NCI-H146 treated with DMSO at 0.1 percent for 48 hours (cell line): ENCODE results near the gene FGF2.
"Not testable (repeated sequence)": the region's sequence is repeated elsewhere in the genome, so short reads cannot be mapped to it uniquely, and the experiment has no call there.

ENCODE experiments used
- DNase-seq: peaks from one replicate; lab custom pipeline; 2025; ENCODE audit not compliant: unreplicated experiment; lab: John Stamatoyannopoulos, UW

FGF2 gene

DNA sequence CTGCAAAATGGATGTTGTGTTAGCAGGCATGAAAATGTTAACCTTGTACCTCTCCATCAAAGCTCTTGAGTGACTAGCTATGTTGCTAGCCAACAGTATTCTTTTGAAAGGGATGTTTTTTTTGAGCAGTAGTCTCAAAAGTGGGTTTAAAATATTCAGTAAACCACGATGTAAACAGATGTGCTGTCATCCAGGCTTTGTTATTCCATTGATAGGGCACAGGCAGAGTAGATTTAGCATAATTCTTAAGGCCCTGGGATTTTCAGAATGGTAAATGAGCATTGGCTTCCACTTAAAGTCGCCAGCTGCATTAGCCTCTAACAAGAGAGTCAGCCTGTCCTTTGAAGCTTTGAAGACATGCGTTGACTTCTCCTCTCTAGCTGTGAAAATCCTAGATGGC is 18.4 kb downstream of the FGF2 start:
- no peak for DNase-seq

DNA sequence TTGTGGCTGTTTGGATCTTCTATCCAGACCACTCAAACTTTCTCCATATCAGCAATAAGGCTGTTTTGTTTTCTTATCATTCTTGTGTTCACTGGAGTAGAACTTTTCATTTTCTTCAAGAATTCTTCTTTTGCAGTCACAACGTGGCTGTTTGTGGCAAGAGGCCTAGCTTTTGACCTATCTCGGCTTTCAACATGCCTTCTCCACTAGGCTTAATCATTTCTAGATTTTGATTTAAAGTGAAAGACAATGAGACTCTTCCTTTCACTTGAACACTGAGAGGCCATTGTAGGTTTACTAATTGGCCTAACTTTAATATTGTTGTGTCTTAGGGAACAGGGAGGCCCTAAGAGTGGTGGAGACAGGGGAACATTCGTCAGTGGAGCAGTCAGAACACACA is 19.1 kb downstream of the FGF2 start:
- no peak for DNase-seq

DNA sequence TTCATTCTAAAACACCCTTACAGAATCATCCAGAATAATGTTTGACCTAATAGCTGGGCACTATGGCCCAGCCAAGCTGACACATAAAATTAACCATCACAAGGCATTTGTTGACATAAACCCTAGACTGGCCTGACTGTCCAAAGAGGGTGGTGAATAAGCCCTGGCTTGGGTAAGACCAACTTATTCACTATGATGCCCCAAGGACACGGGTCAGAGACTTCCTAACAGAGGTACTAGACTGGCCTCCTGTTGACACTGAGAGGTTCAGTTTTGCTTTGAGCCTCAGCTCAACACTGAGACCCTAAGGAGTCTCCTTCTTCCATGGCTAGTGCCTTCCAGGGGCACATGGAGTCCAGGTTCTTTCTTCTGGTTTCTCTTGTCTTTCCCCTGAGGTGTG is 21.3 kb downstream of the FGF2 start:
- no peak for DNase-seq

DNA sequence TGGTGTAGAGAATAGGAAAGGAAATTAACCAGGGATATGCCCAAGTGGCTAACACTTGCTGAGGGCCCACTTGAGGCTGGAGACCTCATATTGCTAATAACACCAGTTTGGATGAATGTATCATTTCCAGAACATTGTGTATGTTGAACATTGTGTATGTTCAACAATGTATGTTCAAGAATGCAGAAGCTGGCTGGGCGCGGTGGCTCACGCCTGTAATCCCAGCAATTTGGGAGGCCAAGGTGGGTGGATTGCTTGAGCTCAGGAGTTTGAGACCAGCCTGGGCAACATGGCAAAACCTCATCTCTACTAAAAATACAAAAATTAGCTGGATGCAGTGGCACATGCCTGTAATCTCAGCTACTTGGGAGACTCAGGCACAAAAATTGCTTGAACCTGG is 23.2 kb downstream of the FGF2 start:
- not testable (repeated sequence) for DNase-seq

DNA sequence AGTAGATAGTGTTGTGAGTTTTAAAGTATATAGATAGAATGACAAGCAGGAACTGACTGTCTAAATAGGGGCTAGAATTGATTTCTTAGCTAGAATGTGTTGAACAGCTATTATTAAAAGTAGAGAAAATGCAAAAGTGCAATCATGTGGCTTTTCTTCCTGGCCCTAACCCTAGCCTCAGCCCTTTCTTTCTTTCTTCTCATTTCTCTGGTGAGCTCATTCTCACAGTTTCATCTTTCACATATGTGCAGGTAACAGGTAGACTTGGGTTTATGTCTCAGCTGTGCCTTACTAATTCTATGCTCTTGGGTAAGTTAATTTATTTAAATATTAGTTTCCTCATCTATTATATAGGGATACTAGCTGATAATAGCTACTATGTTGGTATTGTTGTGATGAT is 24.9 kb downstream of the FGF2 start:
- no peak for DNase-seq

DNA sequence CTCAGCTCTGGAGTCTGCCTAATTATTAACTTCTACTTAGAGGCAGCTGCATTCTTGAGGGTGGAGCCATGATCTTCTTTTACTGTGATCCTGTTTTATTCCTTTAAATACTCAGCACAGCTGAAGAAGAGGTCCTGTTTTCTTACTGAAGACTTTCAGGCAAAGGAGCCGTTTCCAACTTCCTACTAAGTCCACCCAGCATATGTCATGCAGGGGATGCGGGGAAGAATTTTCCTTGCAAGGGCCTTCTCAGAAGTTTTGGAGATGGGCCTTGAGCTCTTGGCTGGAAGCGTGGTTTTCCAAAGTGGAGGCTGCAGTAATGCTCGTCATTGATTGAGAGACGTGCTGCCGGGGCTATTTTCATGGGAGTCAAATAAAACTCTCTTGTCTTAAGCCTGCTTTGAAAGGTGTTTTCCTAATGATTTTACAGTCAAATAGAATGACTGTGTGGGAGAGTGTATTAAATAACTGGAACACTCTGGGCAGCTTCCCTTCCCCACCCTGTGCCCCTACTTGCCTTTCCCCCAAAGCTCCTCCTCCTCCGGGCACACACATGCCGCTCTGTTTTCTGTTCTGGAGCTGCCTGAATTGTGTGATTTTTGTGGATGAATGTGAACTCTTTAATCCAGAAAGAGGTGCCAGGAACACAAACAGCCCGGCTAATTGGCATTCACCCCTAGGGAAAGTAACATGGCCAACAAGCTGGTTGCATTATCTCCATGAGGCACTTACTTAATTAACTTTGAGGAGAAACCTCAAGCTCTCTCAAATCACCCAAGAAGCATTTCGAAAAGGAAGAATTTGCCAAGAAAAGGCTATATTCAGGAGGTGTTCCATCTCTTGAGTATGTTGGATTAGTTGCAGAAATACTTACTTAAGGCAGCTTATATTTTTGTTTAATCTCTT is 28.1 kb downstream of the FGF2 start:
- DNase-seq, result no peak

DNA sequence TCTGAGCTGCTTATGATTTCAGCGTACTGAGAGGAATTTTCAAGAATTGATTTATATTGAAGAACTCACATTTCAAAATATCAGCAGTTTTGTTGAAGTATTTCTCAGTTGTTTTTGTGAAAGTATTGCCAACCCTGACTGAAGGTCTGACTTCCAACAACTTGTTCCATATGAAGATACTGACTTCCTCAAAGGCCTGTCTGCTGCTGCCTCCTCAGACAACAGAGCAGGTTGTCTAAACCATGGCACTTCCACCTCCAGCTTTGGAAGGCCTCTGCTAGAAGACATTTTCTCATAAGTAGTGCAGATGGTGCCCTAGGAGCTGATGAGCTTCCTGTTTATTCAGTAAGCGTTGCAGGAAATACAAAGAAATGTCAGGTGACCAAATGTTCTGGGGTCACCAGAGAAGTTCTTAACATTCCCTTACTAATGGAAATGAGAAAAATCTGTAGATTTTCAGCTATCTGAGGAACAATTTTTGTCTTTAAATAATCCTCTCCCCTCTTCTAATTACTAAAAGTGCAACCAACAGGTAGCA is 28.8 kb downstream of the FGF2 start:
- DNase-seq, result no peak

DNA sequence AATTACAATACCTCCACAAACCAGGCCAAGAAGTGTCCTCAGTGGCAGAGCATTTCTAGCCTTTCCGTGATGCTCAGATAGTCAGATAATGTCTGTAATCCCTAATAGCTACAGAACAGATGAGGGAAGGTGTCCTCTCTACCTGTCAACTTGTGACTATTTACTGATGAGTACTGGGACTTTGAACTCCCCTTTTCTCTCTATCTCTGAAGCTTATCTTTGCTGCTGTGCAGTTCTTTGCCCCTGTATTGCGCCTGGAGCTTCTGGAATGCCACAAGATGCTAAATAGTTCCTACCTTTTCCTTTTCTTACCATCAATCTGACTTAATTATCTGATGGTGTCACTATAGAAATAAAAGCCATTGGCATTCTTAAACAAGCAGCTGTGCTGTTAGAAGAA is 30.5 kb downstream of the FGF2 start:
- DNase-seq, result no peak

DNA sequence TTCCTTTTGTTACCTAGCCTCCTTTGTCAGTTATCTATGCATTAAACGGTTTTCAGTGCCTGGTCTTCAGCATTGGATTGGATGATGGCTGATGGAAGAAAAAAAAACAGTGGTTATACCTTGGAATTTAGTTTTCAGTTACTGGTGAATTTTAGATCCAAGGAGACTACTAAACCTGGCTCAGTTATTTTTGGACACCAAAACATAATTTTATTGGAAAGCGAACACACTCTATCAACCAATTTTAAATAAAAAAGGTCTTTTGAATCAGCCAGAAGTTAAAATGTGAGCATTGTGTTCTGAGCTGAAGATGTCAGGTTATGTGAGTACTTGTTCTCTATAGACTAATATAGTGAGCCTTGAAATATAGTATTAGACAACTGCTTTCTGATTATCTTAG is 32.1 kb downstream of the FGF2 start:
- no peak for DNase-seq

DNA sequence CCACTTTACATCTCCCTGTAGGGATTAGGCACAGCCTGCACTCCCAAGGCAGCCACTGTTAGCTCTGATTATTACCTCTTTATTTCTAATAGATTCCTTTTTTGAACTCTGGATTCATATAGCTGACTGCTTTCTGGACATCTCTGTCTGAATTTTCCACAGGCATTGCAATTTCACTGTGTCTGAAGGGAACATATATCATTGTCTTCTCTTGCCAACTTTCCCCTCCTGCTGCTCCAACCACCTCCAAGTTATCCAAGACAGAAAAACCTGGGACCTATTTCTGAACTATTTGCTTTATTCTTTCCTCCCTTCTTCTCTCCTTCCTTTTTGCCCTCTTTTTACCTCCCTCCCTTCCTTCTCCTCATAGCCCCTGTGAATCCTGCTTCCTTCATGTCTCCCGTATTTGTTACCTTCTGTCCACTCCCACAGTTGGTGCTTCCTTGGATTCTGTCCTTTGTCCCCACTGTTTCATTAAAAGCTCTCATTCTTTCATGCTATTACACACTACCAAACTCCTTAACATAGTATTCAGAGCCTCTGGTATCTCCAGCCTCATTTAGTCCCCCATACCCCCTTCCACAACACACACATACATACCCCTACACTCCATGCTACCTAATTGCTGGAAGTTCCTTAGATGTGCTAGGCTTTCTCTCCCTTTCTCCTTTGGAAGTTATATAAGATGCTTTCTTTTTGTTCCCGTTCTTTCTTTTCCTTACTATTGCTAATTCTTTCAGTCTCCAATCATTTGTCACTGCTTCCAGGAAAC is 34.7 kb downstream of the FGF2 start:
- DNase-seq, result no peak

DNA sequence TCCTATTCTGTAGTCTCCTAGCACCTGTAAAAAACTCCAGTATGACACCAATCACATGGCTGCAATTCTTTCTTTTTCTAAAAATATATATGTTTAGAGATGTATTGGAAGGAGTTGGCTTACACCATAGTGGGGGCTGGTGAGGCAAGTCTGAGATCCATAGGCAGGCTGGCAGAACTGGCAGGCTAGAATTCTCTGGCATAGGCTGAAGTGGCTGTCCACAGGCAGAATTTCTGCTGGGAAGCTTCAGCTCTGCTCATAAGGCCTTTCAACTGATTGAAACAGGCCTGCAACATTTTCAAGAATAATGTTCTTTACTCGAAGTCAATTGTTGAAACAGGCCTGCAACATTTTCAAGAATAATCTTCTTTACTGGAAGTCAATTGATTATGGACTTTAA is 37.0 kb downstream of the FGF2 start:
- no peak for DNase-seq

DNA sequence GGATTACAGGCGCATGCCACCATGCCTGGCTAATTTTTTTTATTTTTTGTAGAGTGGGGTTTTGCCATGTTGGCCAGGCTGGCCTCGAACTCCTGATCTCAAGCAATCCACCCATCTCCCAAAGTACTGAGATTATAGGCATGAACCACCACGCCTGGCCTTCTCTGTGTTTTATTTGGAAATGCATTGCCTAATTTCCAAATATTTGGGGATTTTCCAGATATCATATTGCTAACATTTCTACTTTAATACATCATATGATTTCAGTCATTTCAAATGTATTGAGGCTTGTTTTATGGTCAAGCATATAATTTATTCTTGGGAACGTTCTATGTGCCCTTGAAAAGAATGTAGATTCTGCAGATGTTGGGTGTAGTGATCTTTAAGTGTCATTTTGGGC is 38.8 kb downstream of the FGF2 start:
- DNase-seq, result no peak

DNA sequence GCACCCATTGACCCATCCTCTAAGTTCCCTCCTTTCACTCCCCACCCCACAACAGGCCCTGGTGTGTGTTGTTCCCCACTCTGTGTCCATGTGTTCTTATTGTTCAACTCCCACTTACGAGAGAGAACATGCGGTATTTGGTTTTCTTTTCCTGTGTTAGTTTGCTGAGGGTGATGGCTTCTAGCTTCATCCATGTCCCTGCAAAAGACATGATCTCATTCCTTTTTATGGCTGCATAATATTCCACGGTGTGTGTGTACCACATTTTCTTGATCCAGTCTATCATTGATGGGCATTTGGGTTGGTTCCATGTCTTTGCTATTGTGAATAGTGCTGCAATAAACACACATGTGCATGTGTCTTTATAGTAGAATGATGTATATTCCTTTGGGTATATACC is 41.6 kb downstream of the FGF2 start:
- not testable (repeated sequence) for DNase-seq

DNA sequence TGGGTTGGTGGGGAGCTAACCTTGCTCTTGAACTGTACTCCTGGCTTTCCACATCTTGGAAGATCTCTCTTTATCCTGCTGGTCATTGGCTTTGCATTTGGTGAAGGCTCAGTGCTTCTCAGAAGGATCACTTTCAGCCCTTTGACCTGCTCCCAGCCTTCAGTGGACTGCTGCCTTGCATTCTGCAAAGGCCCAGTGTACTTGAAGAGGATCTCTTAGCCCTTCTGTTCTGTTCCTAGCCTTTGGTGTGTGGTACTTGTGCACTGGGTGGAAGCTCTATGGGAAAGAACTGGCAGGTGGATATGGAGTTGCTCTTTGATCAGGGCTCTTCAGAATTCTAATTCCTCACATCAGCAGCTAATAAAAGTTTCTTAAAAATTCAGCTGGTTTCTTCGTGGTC is 46.5 kb downstream of the FGF2 start:
- no peak for DNase-seq

DNA sequence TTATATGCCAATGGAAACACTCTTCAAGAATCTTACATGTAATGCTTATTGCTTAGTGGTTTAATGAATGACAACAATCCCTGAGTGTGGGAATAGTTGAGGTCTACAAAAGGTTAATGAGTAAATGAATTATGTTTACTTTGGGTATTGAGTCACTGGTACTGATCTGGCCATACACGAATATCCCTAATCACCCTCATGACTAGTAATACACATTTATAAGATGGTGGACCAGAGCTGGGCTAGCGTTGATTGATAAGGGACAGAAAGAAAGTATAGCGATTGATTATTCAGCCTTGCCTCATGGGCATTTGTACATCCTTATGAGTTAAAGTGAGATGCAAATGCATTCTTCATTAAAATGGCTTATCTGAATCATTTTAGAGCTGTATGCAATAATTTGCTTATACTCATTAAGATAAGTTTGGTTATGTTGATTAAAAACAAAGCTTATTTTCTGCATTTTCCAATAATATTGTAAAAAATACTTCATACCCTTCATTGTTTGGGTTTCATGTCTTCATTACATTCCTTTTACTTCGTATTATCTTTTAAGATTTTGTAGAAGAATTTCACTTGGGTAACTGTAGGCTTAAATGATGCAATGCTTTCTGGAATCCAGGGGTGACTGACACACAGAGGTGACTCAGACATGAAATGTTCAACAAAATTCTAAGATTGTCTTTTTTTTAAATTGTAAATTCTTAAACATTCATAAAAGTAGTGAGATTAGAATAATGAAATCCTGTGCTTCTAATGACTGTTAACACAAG is 47.4 kb downstream of the FGF2 start:
- no peak for DNase-seq

DNA sequence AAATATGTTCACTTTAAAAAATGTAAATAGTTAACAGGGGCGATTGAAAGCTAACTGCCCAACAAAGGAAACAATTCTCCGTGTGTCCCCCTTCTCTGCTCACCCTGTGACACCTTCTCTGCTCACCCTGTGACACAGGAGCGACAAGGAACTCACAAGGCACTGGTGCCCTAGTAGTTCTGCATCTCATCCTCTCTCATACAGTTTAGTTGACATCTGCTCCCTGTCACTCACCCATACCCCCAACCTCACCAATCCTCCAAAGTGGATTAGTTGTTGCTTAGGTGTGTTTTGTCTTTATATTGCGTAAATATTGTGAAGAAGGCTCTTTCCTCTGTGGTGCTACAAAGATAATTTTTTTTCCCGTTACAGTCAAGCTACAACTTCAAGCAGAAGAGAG is 49.3 kb downstream of the FGF2 start:
- DNase-seq, result no peak

DNA sequence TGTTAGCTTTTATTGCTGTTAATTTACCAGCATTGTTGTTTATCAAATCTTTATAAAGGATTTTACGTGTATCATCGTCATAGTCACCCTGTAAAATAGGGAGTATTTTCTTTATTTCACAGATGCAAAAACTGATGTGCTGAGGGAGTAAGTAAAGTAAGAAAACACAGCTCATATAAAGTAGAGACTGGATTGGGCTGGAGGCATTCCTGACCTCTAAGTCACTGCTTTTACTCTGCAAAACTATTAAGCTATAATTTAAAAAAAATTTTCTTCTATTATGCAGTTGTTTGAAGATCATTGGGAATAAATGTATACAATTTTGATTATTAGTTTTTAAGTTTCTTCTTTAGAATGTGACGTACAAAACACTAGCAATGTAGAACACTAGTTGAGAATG is 49.8 kb downstream of the FGF2 start:
- no peak for DNase-seq

DNA sequence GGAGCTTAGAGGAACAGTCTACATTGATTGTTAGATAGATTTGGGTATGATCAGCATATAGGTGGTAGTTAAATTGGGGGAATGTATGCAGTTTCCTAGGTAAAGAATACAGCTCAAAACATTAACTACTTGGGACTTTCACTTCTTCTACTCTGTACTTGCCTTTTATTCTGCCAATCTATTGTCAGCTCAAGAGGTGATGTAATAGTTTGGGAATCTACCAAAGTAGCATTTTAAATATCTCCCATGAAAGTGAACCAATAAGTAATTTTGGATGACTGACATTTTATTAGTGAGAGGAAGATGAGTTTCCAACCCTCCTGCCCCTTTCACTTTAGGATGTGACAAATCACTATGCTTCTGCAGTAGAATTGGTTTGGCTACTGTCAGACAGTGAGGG is 52.4 kb downstream of the FGF2 start:
- DNase-seq, result no peak

DNA sequence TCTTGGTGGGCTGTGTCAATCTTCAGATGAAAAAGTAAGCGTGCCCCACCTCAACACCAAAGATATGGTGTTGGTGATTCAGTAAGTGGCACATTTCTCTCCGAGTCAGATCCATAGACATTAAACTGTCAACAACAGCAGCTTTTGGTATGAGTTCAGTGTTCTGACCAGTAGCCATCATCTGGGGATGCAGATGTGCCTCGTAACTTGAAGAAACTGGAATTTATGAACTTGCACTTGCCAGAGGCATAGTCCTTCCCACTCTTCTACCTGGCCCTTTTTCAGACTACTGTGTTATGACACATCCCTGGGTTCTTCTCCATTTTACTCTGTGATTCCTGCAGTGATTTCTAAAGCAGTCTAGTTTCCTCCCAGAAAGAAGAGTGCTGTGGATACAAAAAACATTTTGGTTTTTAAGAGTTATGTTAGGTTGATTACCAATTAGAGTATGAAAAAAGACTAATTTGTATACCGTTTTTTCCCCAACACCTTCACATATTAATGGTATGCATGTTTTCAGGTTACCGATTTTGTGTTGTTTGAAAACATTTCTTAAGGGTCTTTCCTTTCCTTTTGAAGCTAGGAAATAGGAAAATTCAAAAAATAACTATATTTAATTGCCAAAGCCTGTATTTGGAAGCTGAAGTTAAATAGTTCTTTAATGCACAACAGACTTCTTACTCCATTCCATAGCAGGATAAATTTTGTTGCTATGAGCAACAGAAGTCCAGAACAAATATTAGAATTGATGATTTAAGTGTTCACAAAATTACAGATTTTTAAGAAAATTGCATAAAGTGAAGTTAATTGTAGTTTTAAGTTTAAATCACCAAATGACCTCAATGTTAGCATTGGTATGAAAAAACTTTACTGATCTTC is 56.5 kb downstream of the FGF2 start:
- no peak for DNase-seq

DNA sequence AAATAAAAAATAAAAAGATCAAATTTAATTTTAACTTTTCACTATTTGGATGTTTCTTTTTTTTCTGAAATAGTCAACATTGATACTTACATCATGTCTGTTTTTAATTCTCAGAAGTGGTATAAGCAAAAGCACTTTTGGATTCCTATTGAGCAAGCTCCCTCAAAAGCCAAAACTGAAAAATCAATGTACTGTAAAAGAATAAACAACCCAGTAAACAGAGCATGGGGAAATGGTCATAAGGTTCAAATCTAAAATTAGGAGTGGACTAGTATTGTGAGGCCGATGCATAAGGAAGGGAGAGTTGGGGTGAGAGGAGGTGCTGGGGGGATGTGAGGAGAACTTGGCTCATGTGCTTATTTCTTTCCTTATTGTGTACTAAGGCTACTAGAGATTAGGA is 57.9 kb downstream of the FGF2 start:
- DNase-seq, result no peak
